ENCODE data around the gene KLHL11. TPM values are rescaled to one million over a fixed set of nuclear protein-coding genes. Genes with fewer than 3 reads are reported as not detected.
"Not testable (repeated sequence)": the region's sequence is repeated elsewhere in the genome, so short reads cannot be mapped to it uniquely, and the experiment has no call there.

Gene KLHL11
- total RNA-seq, 4 donors from 2014 or later, result 16.2 to 18.8 (median 18.0) TPM

DNA sequence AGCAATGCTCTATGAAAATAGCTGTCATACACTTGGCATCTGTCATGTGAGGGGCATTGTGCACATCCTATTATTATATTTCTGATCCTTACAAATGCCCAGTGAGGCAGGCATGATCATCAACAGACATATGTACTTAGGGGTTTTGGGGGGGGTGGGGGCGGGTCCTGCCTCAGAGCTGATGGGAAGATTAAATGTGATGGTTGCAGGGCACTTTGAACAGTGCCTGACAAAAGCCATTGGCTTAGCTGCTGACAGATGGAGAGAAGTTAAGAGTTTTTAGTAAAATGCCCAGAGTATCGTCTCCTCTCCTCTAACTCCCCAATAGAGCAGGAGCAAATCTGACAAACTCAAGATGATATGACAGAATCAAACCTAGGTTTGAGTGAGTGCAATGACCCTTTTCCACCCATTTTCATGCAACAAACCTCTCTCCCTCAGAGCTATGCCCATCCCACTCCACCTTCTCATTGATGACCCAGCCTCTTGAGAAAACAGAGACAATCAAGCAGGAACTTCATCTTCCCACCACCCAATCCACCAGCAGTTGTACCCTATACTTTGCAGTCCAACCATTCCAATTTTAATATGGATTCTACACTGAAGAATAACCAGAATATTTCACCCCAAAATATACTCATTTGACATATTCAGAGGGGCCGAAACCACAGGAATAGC, 4.8 kb downstream of the KLHL11 start:
- ATAC-seq (ENCODE audit: low FRiP score) (no peak), DNase-seq (ENCODE audit: low spot score) (no peak)
- TF ChIP-seq, protein P1, sequence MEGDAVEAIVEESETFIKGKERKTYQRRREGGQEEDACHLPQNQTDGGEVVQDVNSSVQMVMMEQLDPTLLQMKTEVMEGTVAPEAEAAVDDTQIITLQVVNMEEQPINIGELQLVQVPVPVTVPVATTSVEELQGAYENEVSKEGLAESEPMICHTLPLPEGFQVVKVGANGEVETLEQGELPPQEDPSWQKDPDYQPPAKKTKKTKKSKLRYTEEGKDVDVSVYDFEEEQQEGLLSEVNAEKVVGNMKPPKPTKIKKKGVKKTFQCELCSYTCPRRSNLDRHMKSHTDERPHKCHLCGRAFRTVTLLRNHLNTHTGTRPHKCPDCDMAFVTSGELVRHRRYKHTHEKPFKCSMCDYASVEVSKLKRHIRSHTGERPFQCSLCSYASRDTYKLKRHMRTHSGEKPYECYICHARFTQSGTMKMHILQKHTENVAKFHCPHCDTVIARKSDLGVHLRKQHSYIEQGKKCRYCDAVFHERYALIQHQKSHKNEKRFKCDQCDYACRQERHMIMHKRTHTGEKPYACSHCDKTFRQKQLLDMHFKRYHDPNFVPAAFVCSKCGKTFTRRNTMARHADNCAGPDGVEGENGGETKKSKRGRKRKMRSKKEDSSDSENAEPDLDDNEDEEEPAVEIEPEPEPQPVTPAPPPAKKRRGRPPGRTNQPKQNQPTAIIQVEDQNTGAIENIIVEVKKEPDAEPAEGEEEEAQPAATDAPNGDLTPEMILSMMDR (IDR thresholded peaks at IDR 0.05), result no peak

DNA sequence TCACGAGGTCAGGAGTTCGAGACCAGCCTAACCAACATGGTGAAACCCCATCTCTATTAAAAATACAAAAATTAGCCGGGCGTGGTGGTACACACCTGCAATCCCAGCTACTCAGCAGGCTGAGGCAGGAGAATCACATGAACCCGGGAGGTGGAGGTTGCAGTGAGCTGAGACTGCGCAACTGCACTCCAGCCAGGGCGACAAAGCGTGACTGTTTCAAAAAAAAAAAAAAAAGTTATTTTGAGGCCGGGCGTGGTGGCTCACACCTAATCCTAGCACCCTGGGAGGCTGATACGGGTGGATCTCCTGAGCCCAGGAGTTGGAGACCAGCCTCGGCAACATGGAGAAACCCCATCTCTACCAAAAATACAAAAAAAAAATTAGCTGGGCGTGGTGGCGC, 13.8 kb downstream of the KLHL11 start:
- not testable (repeated sequence) for ATAC-seq (ENCODE audit: low FRiP score); DNase-seq (ENCODE audit: low spot score)

DNA sequence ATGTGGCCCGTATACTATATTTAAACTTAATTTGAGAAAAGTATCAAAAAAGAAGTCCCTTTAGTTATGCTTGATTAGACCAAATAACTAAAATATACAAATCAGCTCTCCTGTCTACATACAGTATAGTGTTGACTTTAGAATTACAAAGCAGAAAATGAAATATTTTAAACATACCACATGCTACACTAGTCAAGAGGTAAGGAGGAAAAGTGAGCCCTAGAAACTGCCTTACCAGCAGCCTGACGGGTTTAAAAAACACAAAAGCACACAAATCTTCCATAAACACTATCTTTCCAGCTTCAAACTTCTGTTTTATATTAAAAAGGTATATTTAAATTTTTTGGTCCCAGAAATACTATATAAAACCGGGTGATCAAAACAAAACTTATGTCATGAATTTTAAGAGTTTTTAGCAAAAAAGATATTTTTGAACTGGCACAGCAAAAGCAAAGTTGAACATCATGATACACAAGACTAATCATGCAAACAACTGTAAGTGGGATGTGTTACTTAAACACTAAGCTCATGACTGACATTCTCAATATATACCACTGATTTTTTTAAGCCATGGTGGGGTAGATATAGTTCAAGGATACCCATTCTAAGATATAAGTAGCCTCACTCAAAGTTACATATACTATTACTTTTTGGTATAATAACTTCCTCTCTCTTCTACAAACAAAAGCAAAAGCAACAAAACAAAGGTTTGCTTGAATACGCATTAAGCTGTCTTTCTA, 15.8 kb downstream of the KLHL11 start:
- TF ChIP-seq, protein P1 (IDR thresholded peaks at IDR 0.05), result no peak
- ATAC-seq (ENCODE audit: low FRiP score), result no peak
- DNase-seq (ENCODE audit: low spot score), result no peak

DNA sequence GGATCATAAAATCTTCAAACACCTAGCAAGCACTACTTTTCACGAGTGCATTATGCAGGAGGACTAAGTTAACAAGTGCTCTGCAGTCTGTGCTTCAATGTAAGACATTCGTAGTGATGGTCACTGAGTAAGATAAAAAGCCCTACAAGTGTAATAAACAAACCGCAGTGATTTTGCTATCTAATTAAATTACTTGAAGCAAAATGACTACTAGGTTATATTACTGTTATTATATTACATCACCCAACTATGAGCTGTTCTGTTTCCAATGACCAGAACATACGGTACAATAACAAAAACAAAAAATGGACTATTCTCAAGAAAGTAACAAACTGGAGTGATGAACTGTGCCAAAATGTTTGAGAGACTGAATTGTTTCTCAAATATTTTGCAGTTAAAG, 16.4 kb downstream of the KLHL11 start:
- TF ChIP-seq, protein P1 (IDR thresholded peaks at IDR 0.05), result no peak
- DNase-seq (ENCODE audit: low spot score) (no peak), ATAC-seq (ENCODE audit: low FRiP score) (no peak)

DNA sequence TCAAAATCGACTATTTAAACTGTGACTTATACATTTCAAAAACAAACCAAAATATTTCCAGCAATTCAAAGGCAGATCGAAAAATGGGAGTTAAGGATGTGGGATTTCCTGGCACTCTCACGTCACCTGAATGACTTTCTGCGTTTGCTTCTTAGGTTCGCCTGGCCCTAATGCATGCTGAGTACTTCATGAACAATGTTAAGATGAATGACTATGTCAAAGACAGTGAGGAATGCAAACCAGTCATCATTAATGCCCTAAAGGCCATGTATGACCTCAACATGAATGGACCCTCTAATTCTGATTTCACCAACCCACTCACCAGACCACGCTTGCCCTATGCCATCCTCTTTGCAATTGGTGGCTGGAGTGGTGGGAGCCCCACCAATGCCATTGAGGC, 20.3 kb downstream of the KLHL11 start:
- DNase-seq (ENCODE audit: low spot score) (no peak), ATAC-seq (ENCODE audit: low FRiP score) (no peak)
- TF ChIP-seq, protein P1 (IDR thresholded peaks at IDR 0.05), result no peak

DNA sequence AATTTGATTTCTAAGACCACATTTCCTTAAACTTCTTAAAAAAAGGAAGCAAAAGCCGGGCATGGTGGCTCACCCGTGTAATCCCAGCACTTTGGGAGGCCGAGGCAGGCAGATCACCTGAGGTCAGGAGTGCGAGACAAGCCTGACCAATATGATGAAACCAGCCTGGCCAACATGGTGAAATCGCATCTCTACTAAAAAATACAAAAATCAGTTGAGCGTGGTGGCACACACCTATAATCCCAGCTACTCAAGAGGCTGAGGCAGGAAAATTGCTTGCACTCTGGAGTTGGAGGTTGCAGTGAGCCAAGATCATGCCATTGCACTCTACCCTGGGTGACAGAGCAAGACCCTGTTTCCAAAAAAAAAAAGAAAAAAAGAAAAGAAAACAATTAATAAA, 24.4 kb downstream of the KLHL11 start:
- not testable (repeated sequence) for DNase-seq (ENCODE audit: low spot score); ATAC-seq (ENCODE audit: low FRiP score)

DNA sequence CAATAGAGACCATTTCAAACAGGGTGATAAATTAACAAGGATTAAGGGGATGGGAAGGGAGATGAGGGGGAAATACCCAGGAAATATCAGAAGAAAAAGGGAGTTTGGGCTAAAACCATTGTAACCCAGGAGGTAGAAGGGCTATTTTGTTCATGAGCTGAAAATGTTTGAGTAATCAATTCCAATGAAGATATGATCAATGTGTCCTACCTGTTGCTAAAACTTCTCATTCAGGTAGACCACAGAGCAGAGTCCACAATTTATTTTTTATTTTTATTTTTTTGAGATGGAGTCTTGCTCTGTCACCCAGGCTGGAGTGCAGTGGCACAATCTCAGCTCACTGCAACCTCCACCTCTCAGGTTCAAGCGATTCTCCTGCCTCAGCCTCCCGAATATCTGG, 25.8 kb downstream of the KLHL11 start:
- DNase-seq (ENCODE audit: low spot score); ATAC-seq (ENCODE audit: low FRiP score): not testable (repeated sequence)

DNA sequence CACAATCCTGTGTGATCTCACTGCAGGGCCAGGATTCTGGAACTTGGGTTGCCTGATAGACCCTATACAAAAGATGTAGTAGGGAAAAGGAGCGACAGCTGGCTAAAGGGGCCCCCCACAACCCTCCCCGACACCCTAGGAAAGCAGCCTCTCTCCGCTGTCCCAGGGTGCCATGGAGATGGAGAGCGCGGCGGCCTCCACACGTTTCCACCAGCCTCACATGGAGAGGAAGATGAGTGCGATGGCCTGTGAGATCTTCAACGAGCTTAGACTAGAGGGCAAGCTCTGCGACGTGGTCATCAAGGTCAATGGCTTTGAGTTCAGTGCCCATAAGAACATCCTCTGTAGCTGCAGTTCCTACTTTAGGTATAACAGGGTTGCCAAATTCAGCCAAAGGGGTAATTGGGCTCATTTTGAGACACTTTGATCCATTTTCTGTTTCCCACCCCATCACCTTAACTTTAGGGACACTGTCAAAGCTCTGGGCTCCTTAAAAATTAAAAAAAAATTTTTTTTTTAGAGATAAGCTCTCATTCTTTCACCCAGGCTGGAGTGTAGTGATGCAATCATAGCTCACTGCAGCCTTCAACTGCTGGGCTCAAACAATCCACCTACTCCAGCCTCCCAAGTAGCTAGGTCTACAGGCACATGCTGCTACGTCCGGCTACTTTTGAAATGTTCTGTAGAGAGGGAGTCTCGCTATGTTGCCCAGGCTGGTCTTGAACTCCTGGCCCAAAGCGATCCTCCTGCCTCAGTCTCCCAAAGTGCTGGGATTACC, 27.3 kb downstream of the KLHL11 start, which contains the start of gene KLHL10:
Gene KLHL10, plus strand, starts transcription at position 65 of the 778 bp plus-strand sequence. Its CDS starts 108 bp downstream, at position 173.
- TF ChIP-seq, protein P1 (IDR thresholded peaks at IDR 0.05), result no peak
- no peak for ATAC-seq (ENCODE audit: low FRiP score)
- DNase-seq (ENCODE audit: low spot score), result no peak
